HepG2 (cell line): ENCODE results near the gene ORMDL3. TPM values are rescaled to one million over a fixed set of nuclear protein-coding genes. Genes with fewer than 3 reads are reported as not detected.

Experiments
- AKAP8 ChIP-seq: sonication (generic); formaldehyde crosslinking; IDR thresholded peaks from 2 replicates; pipeline ENCODE4 v1.5.1; 2020; ENCODE audit warnings: mild to moderate bottlenecking, missing genetic modification reagents
- CBX1 ChIP-seq: IDR thresholded peaks from one replicate; pipeline ENCODE4 v1.6.1; 2016; ENCODE audit warnings: antibody characterized with exemption, low read depth
- CENPT ChIP-seq: sonication (generic); formaldehyde crosslinking; IDR thresholded peaks from 2 replicates; pipeline ENCODE4 v1.8.0; 2022; ENCODE audit warnings: low read depth, mild to moderate bottlenecking, moderate library complexity, missing genetic modification reagents
- FLYWCH1 ChIP-seq: sonication (generic); formaldehyde crosslinking; IDR thresholded peaks from 2 replicates; pipeline ENCODE4 v1.8.1; 2023; ENCODE audit warnings: mild to moderate bottlenecking, missing genetic modification reagents
- HES4 ChIP-seq: sonication (generic); formaldehyde crosslinking; IDR thresholded peaks from 2 replicates; pipeline ENCODE4 v1.9.0; 2021; ENCODE audit warnings: mild to moderate bottlenecking, missing genetic modification reagents, borderline replicate concordance
- HNRNPH1 ChIP-seq: fragments of 200-400 bp; formaldehyde crosslinking; optimal IDR thresholded peaks from 2 replicates; pipeline ENCODE3; 2017; ENCODE audit warnings: mild to moderate bottlenecking, low read depth, low read length
- HOXA3 ChIP-seq: sonication (generic); formaldehyde crosslinking; IDR thresholded peaks from 2 replicates; pipeline ENCODE4 v1.5.0; 2020; ENCODE audit warnings: missing genetic modification reagents
- JARID2 ChIP-seq: sonication (generic); formaldehyde crosslinking; IDR thresholded peaks from 2 replicates; pipeline ENCODE4 v1.8.1; 2023; ENCODE audit warnings: missing genetic modification reagents, inconsistent platforms; ENCODE audit not compliant: insufficient replicate concordance
- NR3C1 ChIP-seq: sonication (generic); formaldehyde crosslinking; IDR thresholded peaks from 2 replicates; pipeline ENCODE4 v1.4.0; 2020; ENCODE audit warnings: missing genetic modification reagents
- PAWR ChIP-seq: sonication (generic); formaldehyde crosslinking; IDR thresholded peaks from 2 replicates; pipeline ENCODE4 v1.4.0; 2020; ENCODE audit warnings: missing genetic modification reagents, mild to moderate bottlenecking, borderline replicate concordance
- RARG ChIP-seq: sonication (generic); formaldehyde crosslinking; IDR thresholded peaks from 2 replicates; pipeline ENCODE4 v1.4.0; 2020; ENCODE audit warnings: low read depth, mild to moderate bottlenecking, missing genetic modification reagents
- SMAD1 ChIP-seq: sonication (generic); formaldehyde crosslinking; IDR thresholded peaks from 2 replicates; pipeline ENCODE4 v1.4.0; 2020; ENCODE audit warnings: missing genetic modification reagents, low read depth, mild to moderate bottlenecking, borderline replicate concordance
- SP5 ChIP-seq: IDR thresholded peaks from 2 replicates; pipeline ENCODE4 v1.6.1; 2016; ENCODE audit warnings: low read depth, borderline replicate concordance
- STAG1 ChIP-seq: sonication (generic); formaldehyde crosslinking; IDR thresholded peaks from 2 replicates; pipeline ENCODE4 v1.4.0; 2020; ENCODE audit warnings: missing genetic modification reagents
- TBP ChIP-seq: sonication (generic); formaldehyde crosslinking; IDR thresholded peaks from 2 replicates; pipeline ENCODE4 v1.5.0; 2020; ENCODE audit warnings: missing genetic modification reagents
- ZBTB1 ChIP-seq: sonication (generic); formaldehyde crosslinking; IDR thresholded peaks from 2 replicates; pipeline ENCODE4 v1.4.0; 2020; ENCODE audit warnings: missing genetic modification reagents, borderline replicate concordance
- ZBTB3 ChIP-seq: sonication (generic); formaldehyde crosslinking; IDR thresholded peaks from 2 replicates; pipeline ENCODE4 v1.4.0; 2020; ENCODE audit warnings: low read depth, mild to moderate bottlenecking, moderate library complexity, missing genetic modification reagents, borderline replicate concordance
- ZBTB8A ChIP-seq: sonication (generic); formaldehyde crosslinking; IDR thresholded peaks from 2 replicates; pipeline ENCODE4 v1.4.0; 2020; ENCODE audit warnings: mild to moderate bottlenecking, low read depth, missing genetic modification reagents, borderline replicate concordance
- ZNF180 ChIP-seq: sonication (generic); formaldehyde crosslinking; IDR thresholded peaks from 2 replicates; pipeline ENCODE4 v1.4.0; 2020; ENCODE audit warnings: low read depth, missing genetic modification reagents, borderline replicate concordance
- ZNF337 ChIP-seq: sonication (generic); formaldehyde crosslinking; IDR thresholded peaks from 2 replicates; pipeline ENCODE4 v1.5.1; 2020; ENCODE audit warnings: missing genetic modification reagents, low read depth, mild to moderate bottlenecking, borderline replicate concordance
- ZNF382 ChIP-seq: sonication (generic); formaldehyde crosslinking; IDR thresholded peaks from 2 replicates; pipeline ENCODE4 v1.5.0; 2020; ENCODE audit warnings: missing genetic modification reagents, mild to moderate bottlenecking, borderline replicate concordance
- ZNF616 ChIP-seq: sonication (generic); formaldehyde crosslinking; IDR thresholded peaks from 2 replicates; pipeline ENCODE4 v1.5.0; 2020; ENCODE audit warnings: low read depth, mild to moderate bottlenecking, missing genetic modification reagents
- ZNF660 ChIP-seq: sonication (generic); formaldehyde crosslinking; IDR thresholded peaks from 2 replicates; pipeline ENCODE4 v1.5.1; 2020; ENCODE audit warnings: mild to moderate bottlenecking, low read depth, missing genetic modification reagents, borderline replicate concordance
- ZNF839 ChIP-seq: sonication (generic); formaldehyde crosslinking; IDR thresholded peaks from 2 replicates; pipeline ENCODE4 v1.4.0; 2020; ENCODE audit warnings: missing genetic modification reagents, mild to moderate bottlenecking, borderline replicate concordance
- polyA plus RNA-seq, 8 experiments: library from polyadenylated mRNA; depleted of rRNA in 3 of 8; stranded (reverse) in 7 of 8; unstranded in 1 of 8; fragments of >200 nt; fragmentation: Illumina TruSeq in 4 of 8; extraction: Trizol in 4 of 8; gene quantifications; 2 replicates each; pipeline versions ENCODE4 v1.2.1 to v1.2.3, GENCODE V29; 2011 to 2016; ENCODE audit warnings: low read depth in 4 of 8, missing spikeins in 1 of 8, mixed read lengths in 1 of 8; ENCODE audit not compliant: insufficient read depth in 1 of 8
- total RNA-seq, 5 experiments: library from RNA; depleted of rRNA; stranded (reverse); fragments of >200 nt; fragmentation: Illumina TruSeq; extraction: Trizol; gene quantifications; 2 replicates each; pipeline ENCODE4 v1.2.3, GENCODE V29; 2016; ENCODE audit warnings: low read depth in 1 of 5
- TF ChIP-seq, protein P1 (sequence below): sonication (generic); formaldehyde crosslinking; IDR thresholded peaks from 2 replicates; pipeline ENCODE4 v1.8.1; 2023; ENCODE audit warnings: mild to moderate bottlenecking, moderate library complexity, missing genetic modification reagents
- TF ChIP-seq, protein P2 (sequence below): sonication (generic); formaldehyde crosslinking; IDR thresholded peaks from 2 replicates; pipeline ENCODE4 v1.4.0; 2020; ENCODE audit warnings: missing genetic modification reagents
- TF ChIP-seq, protein P3 (sequence below): sonication (generic); formaldehyde crosslinking; IDR thresholded peaks from 2 replicates; pipeline ENCODE4 v1.4.0; 2020; ENCODE audit warnings: mild to moderate bottlenecking, low read depth, missing genetic modification reagents

Gene ORMDL3
- total and polyA plus RNA-seq, 2 of the 13 experiments (the other 11 are each of a cell fraction or from before 2014, with no cell fraction given): 181 to 384 TPM

DNA sequence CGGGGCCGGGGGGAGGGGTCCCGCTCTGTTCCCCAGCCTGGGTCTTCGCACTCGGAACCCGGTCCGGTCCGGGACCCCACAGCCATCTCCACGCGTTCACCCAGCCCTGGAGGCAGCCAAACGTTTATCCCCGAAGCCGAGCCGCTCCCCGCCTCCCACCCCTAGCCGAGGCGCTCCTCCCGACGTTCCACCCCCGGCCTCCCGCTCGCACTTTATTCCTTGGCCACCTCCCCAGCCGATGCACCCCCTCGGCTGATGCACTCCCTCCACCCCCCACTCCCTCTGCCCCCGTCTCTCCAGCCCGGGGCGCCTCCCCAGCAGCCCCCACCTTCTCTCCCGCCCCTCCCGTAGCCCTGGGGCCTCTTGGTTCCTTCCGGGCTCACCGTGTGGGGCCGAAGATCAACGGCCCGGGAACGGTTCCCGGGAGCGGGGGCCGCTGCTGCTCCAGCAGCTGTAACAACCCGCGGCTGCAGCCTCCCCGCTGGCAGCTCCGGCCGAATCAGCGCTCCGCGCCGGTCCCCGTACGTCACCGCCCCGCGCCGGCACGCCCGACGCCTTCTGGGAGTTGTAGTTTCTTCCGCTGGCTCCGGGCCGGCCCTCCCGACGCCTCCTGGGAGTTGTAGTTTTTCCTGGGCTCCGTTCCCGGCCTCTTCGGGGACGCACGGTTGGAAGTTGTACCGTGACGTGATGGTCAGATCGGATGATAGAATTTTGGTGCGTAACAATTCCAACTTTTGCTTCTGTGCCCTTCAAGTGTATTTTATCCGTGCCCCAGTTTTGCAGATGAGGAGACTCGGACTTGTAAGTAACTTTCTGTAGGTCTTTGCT is at the start of gene ORMDL3, which contains the start of gene LRRC3C (continued):
- TF ChIP-seq, protein P1, sequence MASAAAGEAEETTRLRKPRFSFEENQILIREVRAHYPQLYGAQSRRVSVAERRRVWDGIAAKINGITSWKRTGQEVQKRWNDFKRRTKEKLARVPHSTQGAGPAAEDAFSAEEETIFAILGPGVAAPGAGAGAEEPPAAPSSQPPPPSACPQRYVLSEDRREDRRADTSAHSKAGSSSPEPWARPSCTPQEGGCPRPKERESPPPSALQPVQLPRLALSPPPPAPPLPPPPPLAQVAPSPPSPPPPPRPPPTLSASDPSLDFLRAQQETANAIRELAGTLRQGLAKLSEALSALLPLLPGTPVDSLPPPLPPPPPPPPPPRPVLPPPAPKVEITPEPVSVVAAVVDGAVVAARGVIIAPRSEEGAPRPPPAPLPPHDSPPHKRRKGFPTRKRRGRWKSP (CRISPR knock-in tag): no peak
- TF ChIP-seq PAWR: no peak
- TF ChIP-seq, protein P2, sequence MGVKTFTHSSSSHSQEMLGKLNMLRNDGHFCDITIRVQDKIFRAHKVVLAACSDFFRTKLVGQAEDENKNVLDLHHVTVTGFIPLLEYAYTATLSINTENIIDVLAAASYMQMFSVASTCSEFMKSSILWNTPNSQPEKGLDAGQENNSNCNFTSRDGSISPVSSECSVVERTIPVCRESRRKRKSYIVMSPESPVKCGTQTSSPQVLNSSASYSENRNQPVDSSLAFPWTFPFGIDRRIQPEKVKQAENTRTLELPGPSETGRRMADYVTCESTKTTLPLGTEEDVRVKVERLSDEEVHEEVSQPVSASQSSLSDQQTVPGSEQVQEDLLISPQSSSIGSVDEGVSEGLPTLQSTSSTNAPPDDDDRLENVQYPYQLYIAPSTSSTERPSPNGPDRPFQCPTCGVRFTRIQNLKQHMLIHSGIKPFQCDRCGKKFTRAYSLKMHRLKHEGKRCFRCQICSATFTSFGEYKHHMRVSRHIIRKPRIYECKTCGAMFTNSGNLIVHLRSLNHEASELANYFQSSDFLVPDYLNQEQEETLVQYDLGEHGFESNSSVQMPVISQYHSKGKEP (CRISPR knock-in tag): peak; percentile 73; the same call in 1 of the 2 replicates
- TF ChIP-seq ZNF337 (CRISPR knock-in tag): 0 out of 2 replicates have a peak, but pooled peaks have one; percentile 33
- TF ChIP-seq ZBTB8A (CRISPR knock-in tag): no peak
- TF ChIP-seq ZNF180 (CRISPR knock-in tag): peak; percentile 90; the same call in 1 of the 2 replicates
- TF ChIP-seq CBX1: peak; percentile 51
- TF ChIP-seq SP5 (CRISPR knock-in tag): no peak
- TF ChIP-seq SMAD1 (CRISPR knock-in tag): peak; percentile 25; the same call in 1 of the 2 replicates
- TF ChIP-seq, protein P3, sequence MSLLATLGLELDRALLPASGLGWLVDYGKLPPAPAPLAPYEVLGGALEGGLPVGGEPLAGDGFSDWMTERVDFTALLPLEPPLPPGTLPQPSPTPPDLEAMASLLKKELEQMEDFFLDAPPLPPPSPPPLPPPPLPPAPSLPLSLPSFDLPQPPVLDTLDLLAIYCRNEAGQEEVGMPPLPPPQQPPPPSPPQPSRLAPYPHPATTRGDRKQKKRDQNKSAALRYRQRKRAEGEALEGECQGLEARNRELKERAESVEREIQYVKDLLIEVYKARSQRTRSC: peak; percentile 70
- no peak for TF ChIP-seq STAG1 (CRISPR knock-in tag)
- no peak for TF ChIP-seq ZBTB1 (CRISPR knock-in tag)
- peak; percentile 24; the same call in 1 of the 2 replicates for TF ChIP-seq ZNF616 (CRISPR knock-in tag)
- TF ChIP-seq TBP (CRISPR knock-in tag): peak; percentile 86
- no peak for TF ChIP-seq HNRNPH1
- peak; percentile 98 for TF ChIP-seq HOXA3 (CRISPR knock-in tag)
- TF ChIP-seq ZBTB3 (CRISPR knock-in tag): 0 out of 2 replicates have a peak, but pooled peaks have one; percentile 79
- TF ChIP-seq NR3C1 (CRISPR knock-in tag): no peak
- TF ChIP-seq JARID2 (CRISPR knock-in tag): peak; percentile 6
- TF ChIP-seq FLYWCH1 (CRISPR knock-in tag): no peak
- no peak for TF ChIP-seq ZNF660 (CRISPR knock-in tag)
- TF ChIP-seq ZNF839 (CRISPR knock-in tag): no peak
- no peak for TF ChIP-seq CENPT (CRISPR knock-in tag)
- TF ChIP-seq AKAP8 (CRISPR knock-in tag): no peak; the same call in 1 of the 2 replicates
- no peak for TF ChIP-seq RARG (CRISPR knock-in tag)
- no peak for TF ChIP-seq ZNF382
- no peak; the same call in 1 of the 2 replicates for TF ChIP-seq HES4 (CRISPR knock-in tag)
